GM12878 (cell line): Measurements from ENCODE around the gene SDF4. TPM values are rescaled to one million over a fixed set of nuclear protein-coding genes. Genes with fewer than 3 reads are reported as not detected.
A peak's percentile ranks its signal among the peaks of the same experiment; 100 is the strongest.

ENCODE experiments used
- BACH1 ChIP-seq: fragments of 450-650 bp; IDR thresholded peaks from 2 replicates; pipeline ENCODE4 v1.6.1; 2017; ENCODE audit warnings: mild to moderate bottlenecking, borderline replicate concordance
- CBFB ChIP-seq: IDR thresholded peaks from 2 replicates; pipeline ENCODE4 v1.6.1; 2016; ENCODE audit warnings: antibody characterized with exemption, low read depth
- CHD1 ChIP-seq: IDR thresholded peaks from 2 replicates; pipeline ENCODE4 v1.6.1; 2012; ENCODE audit warnings: low read depth, low read length, improper control_type of control experiment
- CHD4 ChIP-seq: fragments of 200-600 bp; sonication (generic); IDR thresholded peaks from 2 replicates; pipeline ENCODE4 v1.6.1; 2016; ENCODE audit warnings: mild to moderate bottlenecking
- GATAD2B ChIP-seq: fragments of 450-650 bp; conservative IDR thresholded peaks from 2 replicates; pipeline ENCODE4 v1.6.1; 2017; ENCODE audit warnings: low read depth, mild to moderate bottlenecking, moderate library complexity
- IKZF1 ChIP-seq: fragments of 450-650 bp; conservative IDR thresholded peaks from 2 replicates; pipeline ENCODE4 v1.6.1; 2017; ENCODE audit warnings: antibody characterized with exemption, mild to moderate bottlenecking
- JUNB ChIP-seq: IDR thresholded peaks from 2 replicates; pipeline ENCODE4 v1.6.1; 2016; ENCODE audit warnings: antibody characterized with exemption, mild to moderate bottlenecking
- KAT2A ChIP-seq: conservative IDR thresholded peaks from 2 replicates; pipeline ENCODE4 v1.6.1; 2011; ENCODE audit warnings: low read depth, low read length; ENCODE audit not compliant: control insufficient read depth
- KDM1A ChIP-seq: fragments of 200-600 bp; sonication (generic); IDR thresholded peaks from 2 replicates; pipeline ENCODE4 v1.6.1; 2016; ENCODE audit warnings: borderline replicate concordance
- NFYB ChIP-seq: IDR thresholded peaks from 2 replicates; pipeline ENCODE4 v1.6.1; 2011; ENCODE audit warnings: low read depth, mild to moderate bottlenecking, low read length, improper control_type of control experiment, moderate library complexity; ENCODE audit not compliant: insufficient read depth
- NR2F1 ChIP-seq: fragments of 450-650 bp; conservative IDR thresholded peaks from 2 replicates; pipeline ENCODE4 v1.6.1; 2017; ENCODE audit warnings: mild to moderate bottlenecking
- SMAD5 ChIP-seq: IDR thresholded peaks from 2 replicates; pipeline ENCODE4 v1.6.1; 2016; ENCODE audit warnings: antibody characterized with exemption, low read depth
- STAT3 ChIP-seq: IDR thresholded peaks from 2 replicates; pipeline ENCODE4 v1.6.1; 2011; ENCODE audit warnings: low read depth, low read length, improper control_type of control experiment
- YY1 ChIP-seq: IDR thresholded peaks from 2 replicates; pipeline ENCODE4 v1.6.1; 2011; ENCODE audit warnings: low read depth, mild to moderate bottlenecking, low read length
- polyA plus RNA-seq, 11 experiments: library from polyadenylated mRNA; depleted of rRNA in 4 of 11; unstranded in 6 of 11; stranded (reverse) in 5 of 11; fragments of >200 nt; fragmentation: Nextera tagmentation in 4 of 11; fragmentation: Illumina TruSeq in 1 of 11; extraction: Ambion mirVana in 4 of 11; extraction: Trizol in 1 of 11; gene quantifications; 1 replicate in 1 of 11; 2 replicates in 10 of 11; pipeline versions ENCODE4 v1.2.1 to v1.2.3, GENCODE V29; 2011 to 2016; ENCODE audit warnings: inconsistent platforms in 2 of 11, missing spikeins in 2 of 11, low read depth in 1 of 11
- total RNA-seq, 4 experiments: library from RNA; depleted of rRNA in 3 of 4; stranded (reverse); fragments of >200 nt in 3 of 4; fragmentation: Illumina TruSeq in 1 of 4; extraction: Trizol in 1 of 4; gene quantifications; 2 replicates each; pipeline versions ENCODE4 v1.2.1 to v1.2.3, GENCODE V29; 2013 to 2021
- TF ChIP-seq, protein P1 (sequence below): fragments of 450-650 bp; IDR thresholded peaks from 2 replicates; pipeline ENCODE4 v1.6.1; 2016; ENCODE audit warnings: mild to moderate bottlenecking, moderate library complexity, borderline replicate concordance
- TF ChIP-seq, protein P2 (sequence below): IDR thresholded peaks from 2 replicates; pipeline ENCODE4 v1.6.1; 2012; ENCODE audit warnings: low read depth, low read length, improper control_type of control experiment
- TF ChIP-seq, protein P3 (sequence below): IDR thresholded peaks from 2 replicates; pipeline ENCODE4 v1.6.1; 2011; ENCODE audit warnings: low read depth, low read length, improper control_type of control experiment, borderline replicate concordance
- TF ChIP-seq, protein P4 (sequence below), 3 experiments: IDR thresholded peaks in 2 of 3; conservative IDR thresholded peaks in 1 of 3; 2 replicates each; pipeline ENCODE4 v1.5.1; 2011; ENCODE audit warnings: low read depth in 3 of 3, low read length in 3 of 3, mild to moderate bottlenecking in 3 of 3, control low read depth in 2 of 3, moderate library complexity in 2 of 3, inconsistent platforms in 1 of 3, mixed read lengths in 1 of 3; ENCODE audit not compliant: control insufficient read depth in 2 of 3, insufficient read depth in 1 of 3; ENCODE audit errors: extremely low read depth in 1 of 3

Gene SDF4
- total and polyA plus RNA-seq, 10 of the 15 experiments (the other 5 are each of a cell fraction or from before 2014, with no cell fraction given) = 0.44 to 97.2 (median 40.2) TPM

DNA sequence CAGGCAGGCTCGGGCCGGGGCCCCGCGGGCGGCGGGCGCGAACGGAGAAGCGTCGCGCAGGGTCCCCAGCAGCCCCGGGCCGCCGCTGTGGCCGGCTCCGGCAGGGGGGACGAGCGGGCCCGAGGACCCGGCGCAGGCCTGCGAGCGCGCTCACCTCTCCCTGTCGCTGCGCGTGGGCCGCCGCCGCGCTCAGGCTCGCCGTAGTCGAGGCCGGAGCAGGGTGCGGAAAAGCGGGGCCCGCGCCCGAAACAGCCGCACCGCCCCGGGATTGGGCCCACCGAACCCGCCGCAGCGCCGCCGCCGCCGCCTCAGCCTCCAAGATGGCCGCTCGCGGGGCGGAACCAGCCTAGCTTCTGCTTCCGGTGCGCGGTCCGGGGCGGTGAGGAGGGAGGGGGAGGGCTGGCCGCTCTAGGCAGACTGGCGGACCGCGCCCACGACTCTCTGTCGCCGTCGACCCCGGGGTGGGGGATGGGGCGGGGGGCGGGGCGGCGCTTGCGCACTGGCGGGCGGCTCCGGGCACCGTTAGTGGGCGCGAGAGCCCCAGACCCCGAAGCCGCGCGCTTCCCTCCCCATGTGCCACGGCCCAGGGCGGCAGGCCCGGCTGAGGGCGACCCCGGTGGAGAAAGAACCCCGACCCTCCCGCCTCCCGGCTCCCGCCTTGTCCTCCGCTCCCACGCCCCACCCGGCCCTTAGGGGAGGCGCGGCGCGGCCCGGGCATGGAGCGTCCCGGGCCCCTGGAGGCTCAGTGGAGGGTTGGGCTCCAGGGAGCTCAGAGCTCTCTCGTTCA is 41.9 kb upstream of the SDF4 start, which contains the start of gene UBE2J2 (continued):
- TF ChIP-seq, protein P1, sequence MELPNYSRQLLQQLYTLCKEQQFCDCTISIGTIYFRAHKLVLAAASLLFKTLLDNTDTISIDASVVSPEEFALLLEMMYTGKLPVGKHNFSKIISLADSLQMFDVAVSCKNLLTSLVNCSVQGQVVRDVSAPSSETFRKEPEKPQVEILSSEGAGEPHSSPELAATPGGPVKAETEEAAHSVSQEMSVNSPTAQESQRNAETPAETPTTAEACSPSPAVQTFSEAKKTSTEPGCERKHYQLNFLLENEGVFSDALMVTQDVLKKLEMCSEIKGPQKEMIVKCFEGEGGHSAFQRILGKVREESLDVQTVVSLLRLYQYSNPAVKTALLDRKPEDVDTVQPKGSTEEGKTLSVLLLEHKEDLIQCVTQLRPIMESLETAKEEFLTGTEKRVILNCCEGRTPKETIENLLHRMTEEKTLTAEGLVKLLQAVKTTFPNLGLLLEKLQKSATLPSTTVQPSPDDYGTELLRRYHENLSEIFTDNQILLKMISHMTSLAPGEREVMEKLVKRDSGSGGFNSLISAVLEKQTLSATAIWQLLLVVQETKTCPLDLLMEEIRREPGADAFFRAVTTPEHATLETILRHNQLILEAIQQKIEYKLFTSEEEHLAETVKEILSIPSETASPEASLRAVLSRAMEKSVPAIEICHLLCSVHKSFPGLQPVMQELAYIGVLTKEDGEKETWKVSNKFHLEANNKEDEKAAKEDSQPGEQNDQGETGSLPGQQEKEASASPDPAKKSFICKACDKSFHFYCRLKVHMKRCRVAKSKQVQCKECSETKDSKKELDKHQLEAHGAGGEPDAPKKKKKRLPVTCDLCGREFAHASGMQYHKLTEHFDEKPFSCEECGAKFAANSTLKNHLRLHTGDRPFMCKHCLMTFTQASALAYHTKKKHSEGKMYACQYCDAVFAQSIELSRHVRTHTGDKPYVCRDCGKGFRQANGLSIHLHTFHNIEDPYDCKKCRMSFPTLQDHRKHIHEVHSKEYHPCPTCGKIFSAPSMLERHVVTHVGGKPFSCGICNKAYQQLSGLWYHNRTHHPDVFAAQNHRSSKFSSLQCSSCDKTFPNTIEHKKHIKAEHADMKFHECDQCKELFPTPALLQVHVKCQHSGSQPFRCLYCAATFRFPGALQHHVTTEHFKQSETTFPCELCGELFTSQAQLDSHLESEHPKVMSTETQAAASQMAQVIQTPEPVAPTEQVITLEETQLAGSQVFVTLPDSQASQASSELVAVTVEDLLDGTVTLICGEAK = peak; percentile 71
- no peak for TF ChIP-seq KDM1A
- TF ChIP-seq CBFB = no peak
- TF ChIP-seq STAT3 = no peak
- peak; percentile 92 for TF ChIP-seq IKZF1
- no peak for TF ChIP-seq NFYB
- TF ChIP-seq, protein P2, sequence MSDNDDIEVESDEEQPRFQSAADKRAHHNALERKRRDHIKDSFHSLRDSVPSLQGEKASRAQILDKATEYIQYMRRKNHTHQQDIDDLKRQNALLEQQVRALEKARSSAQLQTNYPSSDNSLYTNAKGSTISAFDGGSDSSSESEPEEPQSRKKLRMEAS = peak; percentile 55; the same call in 1 of the 2 replicates
- TF ChIP-seq NR2F1 = peak; percentile 55; the same call in 1 of the 2 replicates
- TF ChIP-seq JUNB = no peak
- TF ChIP-seq CHD1 = no peak
- TF ChIP-seq BACH1 = peak; percentile 71
- TF ChIP-seq, protein P3, sequence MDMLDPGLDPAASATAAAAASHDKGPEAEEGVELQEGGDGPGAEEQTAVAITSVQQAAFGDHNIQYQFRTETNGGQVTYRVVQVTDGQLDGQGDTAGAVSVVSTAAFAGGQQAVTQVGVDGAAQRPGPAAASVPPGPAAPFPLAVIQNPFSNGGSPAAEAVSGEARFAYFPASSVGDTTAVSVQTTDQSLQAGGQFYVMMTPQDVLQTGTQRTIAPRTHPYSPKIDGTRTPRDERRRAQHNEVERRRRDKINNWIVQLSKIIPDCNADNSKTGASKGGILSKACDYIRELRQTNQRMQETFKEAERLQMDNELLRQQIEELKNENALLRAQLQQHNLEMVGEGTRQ = no peak
- peak; percentile 95 for TF ChIP-seq GATAD2B
- peak; percentile 33; the same call in 1 of the 2 replicates for TF ChIP-seq SMAD5
- TF ChIP-seq YY1 = peak; percentile 98
- TF ChIP-seq CHD4 = no peak
- TF ChIP-seq KAT2A = no peak
- TF ChIP-seq, protein P4, sequence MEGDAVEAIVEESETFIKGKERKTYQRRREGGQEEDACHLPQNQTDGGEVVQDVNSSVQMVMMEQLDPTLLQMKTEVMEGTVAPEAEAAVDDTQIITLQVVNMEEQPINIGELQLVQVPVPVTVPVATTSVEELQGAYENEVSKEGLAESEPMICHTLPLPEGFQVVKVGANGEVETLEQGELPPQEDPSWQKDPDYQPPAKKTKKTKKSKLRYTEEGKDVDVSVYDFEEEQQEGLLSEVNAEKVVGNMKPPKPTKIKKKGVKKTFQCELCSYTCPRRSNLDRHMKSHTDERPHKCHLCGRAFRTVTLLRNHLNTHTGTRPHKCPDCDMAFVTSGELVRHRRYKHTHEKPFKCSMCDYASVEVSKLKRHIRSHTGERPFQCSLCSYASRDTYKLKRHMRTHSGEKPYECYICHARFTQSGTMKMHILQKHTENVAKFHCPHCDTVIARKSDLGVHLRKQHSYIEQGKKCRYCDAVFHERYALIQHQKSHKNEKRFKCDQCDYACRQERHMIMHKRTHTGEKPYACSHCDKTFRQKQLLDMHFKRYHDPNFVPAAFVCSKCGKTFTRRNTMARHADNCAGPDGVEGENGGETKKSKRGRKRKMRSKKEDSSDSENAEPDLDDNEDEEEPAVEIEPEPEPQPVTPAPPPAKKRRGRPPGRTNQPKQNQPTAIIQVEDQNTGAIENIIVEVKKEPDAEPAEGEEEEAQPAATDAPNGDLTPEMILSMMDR (IDR thresholded peaks at IDR 0.05 in 2 of 3, conservative IDR thresholded peaks at IDR 0.05 in 1 of 3; ENCODE audit: control insufficient read depth in 2 of 3, extremely low read depth in 1 of 3, insufficient read depth in 1 of 3, low read depth in 3 of 3, low read length in 3 of 3) = no peak; a peak in 1 of 6 replicates
